Fibroblast of gingiva (primary cell): ENCODE data around the gene MICAL3.
"Not testable (repeated sequence)": the region's sequence is repeated elsewhere in the genome, so short reads cannot be mapped to it uniquely, and the experiment has no call there.

Experiments
- DNase-seq: peaks from one replicate; pipeline ENCODE4 v3.0.0-alpha.2; 2011; ENCODE audit warnings: low read depth

MICAL3 gene

GRCh38 chr22:17882727-17883126 lies 141.6 kb downstream of the MICAL3 start:
- no peak for DNase-seq

DNA sequence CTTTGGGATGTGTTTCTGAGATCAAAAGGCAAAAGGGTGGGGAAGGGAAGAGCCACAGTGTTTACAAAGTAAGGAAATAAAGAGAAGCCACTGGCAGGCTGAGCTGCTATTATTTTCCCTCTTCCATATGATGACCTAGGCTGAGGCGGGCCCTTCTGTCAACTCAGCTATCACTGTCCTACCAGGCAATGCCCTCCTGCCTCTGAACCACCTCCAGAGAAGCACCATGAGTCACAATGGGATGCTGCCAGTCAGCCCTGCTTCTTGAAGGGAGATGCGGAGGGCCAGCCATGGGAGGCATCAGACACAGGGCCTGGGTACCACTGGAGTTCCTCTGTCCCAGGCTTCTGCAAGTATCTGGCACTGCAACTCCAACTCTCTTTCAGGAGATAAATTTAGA lies 142.2 kb downstream of the MICAL3 start:
- DNase-seq: no peak

DNA sequence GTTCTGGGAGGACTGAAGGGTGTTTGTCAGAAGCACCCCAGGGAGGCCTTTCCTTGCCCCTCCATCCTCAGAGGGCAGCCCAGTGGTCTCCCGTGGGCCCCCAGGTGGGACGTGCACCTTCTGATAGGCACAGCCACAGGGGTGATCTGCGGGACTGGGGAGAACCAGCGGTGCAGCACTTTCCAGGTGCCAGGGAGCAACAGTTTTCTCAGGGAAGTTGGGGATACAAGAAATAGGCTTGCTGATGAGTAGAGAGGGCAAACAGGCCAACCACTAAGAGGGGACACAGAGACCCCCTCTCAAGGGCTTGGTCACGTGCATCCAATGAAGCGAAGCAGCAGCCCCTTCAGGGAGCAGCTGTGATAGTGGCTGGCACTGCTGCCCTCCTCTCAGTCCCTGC lies 143.0 kb downstream of the MICAL3 start:
- DNase-seq: no peak

- DNase-seq: no peak
Observed at GRCh38 chr22:17880468-17880867, 143.9 kb downstream of the MICAL3 start.

DNA sequence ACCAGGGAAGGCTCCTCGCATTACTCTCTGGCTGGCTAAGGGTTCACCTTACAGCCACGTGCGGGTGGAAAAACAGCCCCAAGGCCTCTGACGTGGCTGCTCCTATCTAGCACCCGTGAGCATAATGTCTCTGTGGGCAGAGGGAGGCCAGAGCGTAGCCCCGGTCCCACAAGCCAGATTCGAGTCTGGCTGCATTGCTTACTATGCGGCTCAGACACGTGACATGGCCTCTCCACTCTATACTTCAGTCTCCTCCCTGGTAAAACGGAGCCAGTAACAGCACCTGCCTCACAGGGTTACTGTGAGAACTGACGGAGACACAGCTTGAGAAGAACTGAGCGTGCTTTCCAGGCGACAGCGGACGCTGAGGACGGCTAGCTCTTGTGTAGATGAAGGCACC lies 144.3 kb downstream of the MICAL3 start:
- no peak for DNase-seq

GRCh38 chr22:17878941-17879340 lies 145.4 kb downstream of the MICAL3 start:
- no peak for DNase-seq

GRCh38 chr22:17878186-17878694 lies 146.1 kb downstream of the MICAL3 start:
- no peak for DNase-seq

DNA sequence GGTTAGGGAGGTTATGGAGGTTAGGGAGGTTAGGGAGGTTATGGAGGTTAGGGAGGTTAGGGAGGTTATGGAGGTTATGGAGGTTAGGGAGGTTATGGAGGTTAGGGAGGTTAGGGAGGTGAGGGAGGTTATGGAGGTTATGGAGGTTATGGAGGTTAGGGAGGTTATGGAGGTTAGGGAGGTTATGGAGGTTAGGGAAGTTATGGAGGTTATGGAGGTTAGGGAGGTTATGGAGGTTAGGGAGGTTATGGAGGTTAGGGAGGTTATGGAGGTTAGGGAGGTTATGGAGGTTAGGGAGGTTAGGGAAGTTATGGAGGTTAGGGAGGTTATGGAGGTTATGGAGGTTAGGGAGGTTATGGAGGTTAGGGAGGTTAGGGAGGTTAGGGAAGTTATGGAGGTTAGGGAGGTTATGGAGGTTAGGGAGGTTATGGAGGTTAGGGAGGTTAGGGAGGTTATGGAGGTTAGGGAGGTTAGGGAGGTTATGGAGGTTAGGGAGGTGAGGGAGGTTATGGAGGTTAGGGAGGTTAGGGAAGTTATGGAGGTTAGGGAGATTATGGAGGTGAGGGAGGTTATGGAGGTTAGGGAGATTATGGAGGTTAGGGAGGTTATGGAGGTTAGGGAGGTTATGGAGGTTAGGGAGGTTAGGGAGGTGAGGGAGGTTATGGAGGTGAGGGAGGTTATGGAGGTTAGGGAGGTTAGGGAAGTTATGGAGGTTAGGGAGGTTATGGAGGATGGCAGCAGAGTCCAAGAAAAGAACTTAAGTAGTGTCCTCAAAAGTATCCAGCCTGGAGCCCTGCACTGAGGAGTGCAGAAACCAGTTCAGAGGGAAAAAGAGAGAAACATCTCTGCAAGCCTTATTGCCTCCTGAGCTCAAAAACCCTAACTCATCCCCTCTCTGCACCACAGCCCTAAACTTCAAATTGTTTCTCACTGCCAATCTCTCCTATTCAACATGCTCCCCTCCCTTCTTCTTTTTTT lies 147.2 kb downstream of the MICAL3 start:
- not testable (repeated sequence) for DNase-seq

- DNase-seq: no peak
Observed at GRCh38 chr22:17876306-17876831, 148.0 kb downstream of the MICAL3 start.

- DNase-seq: no peak
Observed at GRCh38 chr22:17875631-17876030, 148.7 kb downstream of the MICAL3 start.

- DNase-seq: no peak
Observed at GRCh38 chr22:17875156-17875555, 149.2 kb downstream of the MICAL3 start.

GRCh38 chr22:17874231-17874905 lies 150.0 kb downstream of the MICAL3 start:
- DNase-seq: no peak

- no peak for DNase-seq
Observed at GRCh38 chr22:17873804-17874203, 150.6 kb downstream of the MICAL3 start.

- DNase-seq: no peak
Observed at GRCh38 chr22:17873116-17873515, 151.2 kb downstream of the MICAL3 start.

- no peak for DNase-seq
Observed at GRCh38 chr22:17872471-17872870, 151.9 kb downstream of the MICAL3 start.

DNA sequence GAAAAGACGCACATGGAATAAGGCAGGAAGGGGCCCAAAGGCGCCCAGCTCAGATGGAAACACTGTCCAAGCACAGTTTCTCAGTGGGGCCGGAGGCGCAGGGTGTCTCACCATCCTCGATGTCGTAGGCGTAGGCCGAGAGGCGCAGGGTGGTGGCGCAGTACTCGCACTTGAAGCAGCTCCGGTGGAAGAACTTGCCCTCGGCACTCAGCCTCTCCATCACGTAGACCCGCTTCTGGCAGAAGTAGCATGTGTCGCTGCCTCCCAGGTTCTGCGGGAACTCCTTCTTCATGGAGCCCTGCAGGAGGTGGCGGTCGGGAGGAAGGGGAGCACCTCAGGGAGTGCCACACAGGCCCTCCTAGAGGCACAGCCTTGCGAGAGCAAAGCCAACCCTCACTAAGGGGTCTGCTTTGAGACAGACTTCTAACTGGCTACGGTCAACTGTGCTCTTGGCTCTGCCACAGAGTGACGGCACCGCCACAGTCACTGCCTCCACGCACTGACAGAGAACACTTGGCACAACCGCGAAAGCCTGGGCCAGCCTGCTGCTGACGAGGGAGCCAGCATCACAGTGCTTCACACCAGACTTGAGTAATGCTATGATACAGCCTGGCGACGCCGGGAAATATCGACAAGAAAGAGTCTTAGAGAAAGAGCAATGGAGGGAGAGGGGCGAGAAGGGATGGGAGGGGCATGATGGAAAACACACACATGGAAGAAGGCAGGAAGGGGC lies 152.5 kb downstream of the MICAL3 start:
- no peak for DNase-seq

GRCh38 chr22:17870407-17870806 lies 154.0 kb downstream of the MICAL3 start:
- no peak for DNase-seq

DNA sequence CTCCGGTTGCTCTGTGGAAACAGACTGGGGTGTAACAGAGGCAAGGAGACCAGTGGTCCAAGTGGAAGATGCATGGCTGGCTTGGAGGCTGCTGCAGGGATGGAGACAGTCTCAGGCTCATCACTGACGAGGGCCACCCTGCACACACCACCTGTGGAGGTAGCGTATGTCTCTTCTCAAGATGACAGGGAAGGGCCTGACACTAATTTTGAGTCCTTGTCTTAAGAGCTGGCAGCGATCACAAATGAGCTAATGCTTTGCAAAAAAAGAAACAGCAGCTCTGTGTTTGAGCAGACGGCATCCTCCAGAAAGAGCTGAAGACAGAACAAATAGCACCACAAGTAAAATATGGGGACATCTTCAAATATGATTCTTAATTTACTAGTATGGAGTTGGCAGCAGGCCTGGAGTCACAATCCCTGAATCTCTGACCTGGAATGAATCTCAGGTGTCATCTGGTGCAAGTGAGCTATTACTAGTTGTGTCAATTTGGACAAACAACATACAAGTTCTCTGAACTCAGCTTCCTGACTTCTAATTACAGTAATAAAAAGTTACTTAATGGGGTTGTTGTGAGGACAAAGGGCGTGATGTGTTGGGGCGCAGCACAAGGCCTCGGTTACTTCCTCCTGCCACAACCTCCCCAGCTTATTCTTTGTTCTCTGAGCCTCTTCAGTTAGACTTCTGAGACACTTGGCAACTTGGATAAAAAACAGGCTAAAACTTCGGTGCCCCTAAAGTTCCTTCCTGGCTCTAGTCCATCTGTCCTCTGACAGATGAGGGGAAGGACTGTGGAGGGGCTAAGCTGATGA lies 154.9 kb downstream of the MICAL3 start:
- no peak for DNase-seq

GRCh38 chr22:17868771-17869170 lies 155.6 kb downstream of the MICAL3 start:
- DNase-seq: no peak

- DNase-seq: no peak
Observed at GRCh38 chr22:17867160-17867785, 157.1 kb downstream of the MICAL3 start.

GRCh38 chr22:17866621-17867020 lies 157.7 kb downstream of the MICAL3 start:
- no peak for DNase-seq
